Fibroblast of lung (primary cell): Measurements from ENCODE around the gene TIMM29. TPM values are rescaled to one million over a fixed set of nuclear protein-coding genes. Genes with fewer than 3 reads are reported as not detected.

Experiments
- DNase-seq, 2 donors: peaks; one replicate each; pipeline versions ENCODE4 v3.0.0 to v3.0.0-alpha.2; 2010; ENCODE audit warnings: low read depth in 2 of 2
- H2AFZ ChIP-seq: 2 replicates; pipeline ENCODE4 v1.5.1; 2012; ENCODE audit warnings: low read length, control low read depth, inconsistent platforms
- H3K27ac ChIP-seq: 2 replicates; pipeline ENCODE4 v1.5.1; 2011; ENCODE audit warnings: low read length, control low read depth; ENCODE audit not compliant: insufficient read depth
- H3K27me3 ChIP-seq: 2 replicates; pipeline ENCODE4 v1.5.1; 2011; ENCODE audit warnings: mild to moderate bottlenecking, low read length; ENCODE audit not compliant: control insufficient read depth, insufficient read depth
- H3K36me3 ChIP-seq: 2 replicates; pipeline ENCODE4 v1.5.1; 2011; ENCODE audit warnings: low read length; ENCODE audit not compliant: control insufficient read depth, insufficient read depth
- H3K4me1 ChIP-seq: 2 replicates; pipeline ENCODE4 v1.5.1; 2011; ENCODE audit warnings: low read length; ENCODE audit not compliant: control insufficient read depth, insufficient read depth; ENCODE audit errors: extremely low read depth
- H3K4me2 ChIP-seq: 2 replicates; pipeline ENCODE4 v1.5.1; 2011; ENCODE audit warnings: low read length, control low read depth; ENCODE audit not compliant: insufficient read depth; ENCODE audit errors: extremely low read depth
- H3K4me3 ChIP-seq, 4 experiments: fragments of 200-600 bp in 1 of 4; sonication (generic) in 1 of 4; replicated peaks in 1 of 4; 2 replicates each; pipeline ENCODE4 v1.5.1; 2011 to 2016; ENCODE audit warnings: low read length in 4 of 4, low read depth in 3 of 4, mild to moderate bottlenecking in 3 of 4, control low read depth in 2 of 4, inconsistent platforms in 1 of 4, mixed read lengths in 1 of 4; ENCODE audit not compliant: insufficient read depth in 1 of 4; ENCODE audit errors: control extremely low read depth in 1 of 4
- H3K79me2 ChIP-seq: 2 replicates; pipeline ENCODE4 v1.5.1; 2012; ENCODE audit warnings: mild to moderate bottlenecking, low read length, inconsistent platforms; ENCODE audit not compliant: control insufficient read depth, insufficient read depth
- H3K9ac ChIP-seq: 2 replicates; pipeline ENCODE4 v1.5.1; 2011; ENCODE audit warnings: mild to moderate bottlenecking, low read length, control low read depth; ENCODE audit not compliant: insufficient read depth
- H3K9me3 ChIP-seq: 2 replicates; pipeline ENCODE4 v1.5.1; 2012; ENCODE audit warnings: low read depth, low read length; ENCODE audit not compliant: control insufficient read depth, insufficient read depth
- H4K20me1 ChIP-seq: 2 replicates; pipeline ENCODE4 v1.5.1; 2011; ENCODE audit warnings: low read length; ENCODE audit not compliant: control insufficient read depth, insufficient read depth; ENCODE audit errors: extremely low read depth
- EZH2 ChIP-seq: IDR thresholded peaks from 2 replicates; pipeline ENCODE4 v1.5.1; 2012; ENCODE audit warnings: low read length, control low read depth, mild to moderate bottlenecking; ENCODE audit errors: missing control alignments
- polyA plus RNA-seq, 2 donors: library from polyadenylated mRNA; depleted of rRNA in 1 of 2; stranded (reverse) in 1 of 2; unstranded in 1 of 2; fragments of >200 nt; gene quantifications; 2 replicates each; pipeline ENCODE4 v1.2.1, GENCODE V29; 2011 to 2012; ENCODE audit warnings: missing spikeins in 1 of 2
- total RNA-seq: library from RNA; depleted of rRNA; stranded (reverse); fragments of >200 nt; gene quantifications from 2 replicates; pipeline ENCODE4 v1.2.1, GENCODE V29; 2014
- TF ChIP-seq, protein P1 (sequence below), 2 donors: IDR thresholded peaks in 1 of 2; conservative IDR thresholded peaks in 1 of 2; 1 replicate in 1 of 2; 2 replicates in 1 of 2; pipeline ENCODE4 v1.5.1; 2011 to 2012; ENCODE audit warnings: low read length in 2 of 2, control low read depth in 1 of 2, inconsistent platforms in 1 of 2, low read depth in 1 of 2, mild to moderate bottlenecking in 1 of 2

Gene TIMM29
- total and polyA plus RNA-seq, 2 donors (not counting 1 experiment from before 2014, with no cell fraction given) = 7.0 to 29.2 TPM

DNA sequence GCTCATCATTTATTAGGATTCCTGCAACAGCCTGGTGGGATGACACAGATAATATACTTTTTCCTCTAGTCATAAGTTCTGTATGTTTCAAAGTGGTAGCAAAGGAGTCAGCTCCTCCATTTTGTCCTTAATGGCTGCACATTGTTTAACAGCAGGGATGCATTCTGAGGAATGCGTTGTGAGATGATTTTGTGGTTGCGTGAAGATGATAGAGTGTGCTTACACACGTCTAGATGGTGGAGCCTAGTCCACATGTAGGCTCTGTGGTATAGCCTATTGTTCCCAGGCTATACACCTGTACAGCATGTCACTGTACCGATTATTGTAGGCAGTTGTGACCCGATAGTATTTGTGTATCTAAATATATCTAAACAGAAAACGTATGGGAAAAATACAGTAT lies 36.8 kb downstream of the TIMM29 start:
- no peak overlapping the region for H3K27ac ChIP-seq
- peaks cover 1% of the 10 kb centered on the region for H3K36me3 ChIP-seq
- DNase-seq = no peak
- no peaks in the 10 kb centered on the region for H3K27me3 ChIP-seq
- H3K9ac ChIP-seq = no peak overlapping the region
- H4K20me1 ChIP-seq = no peaks in the 10 kb centered on the region
- H3K4me2 ChIP-seq = no peak overlapping the region
- no peak overlapping the region for H3K4me3 ChIP-seq
- H2AFZ ChIP-seq = no peak overlapping the region
- no peaks in the 10 kb centered on the region for H3K4me1 ChIP-seq
- no peaks in the 10 kb centered on the region for H3K9me3 ChIP-seq
- no peak for TF ChIP-seq EZH2
- TF ChIP-seq, protein P1, sequence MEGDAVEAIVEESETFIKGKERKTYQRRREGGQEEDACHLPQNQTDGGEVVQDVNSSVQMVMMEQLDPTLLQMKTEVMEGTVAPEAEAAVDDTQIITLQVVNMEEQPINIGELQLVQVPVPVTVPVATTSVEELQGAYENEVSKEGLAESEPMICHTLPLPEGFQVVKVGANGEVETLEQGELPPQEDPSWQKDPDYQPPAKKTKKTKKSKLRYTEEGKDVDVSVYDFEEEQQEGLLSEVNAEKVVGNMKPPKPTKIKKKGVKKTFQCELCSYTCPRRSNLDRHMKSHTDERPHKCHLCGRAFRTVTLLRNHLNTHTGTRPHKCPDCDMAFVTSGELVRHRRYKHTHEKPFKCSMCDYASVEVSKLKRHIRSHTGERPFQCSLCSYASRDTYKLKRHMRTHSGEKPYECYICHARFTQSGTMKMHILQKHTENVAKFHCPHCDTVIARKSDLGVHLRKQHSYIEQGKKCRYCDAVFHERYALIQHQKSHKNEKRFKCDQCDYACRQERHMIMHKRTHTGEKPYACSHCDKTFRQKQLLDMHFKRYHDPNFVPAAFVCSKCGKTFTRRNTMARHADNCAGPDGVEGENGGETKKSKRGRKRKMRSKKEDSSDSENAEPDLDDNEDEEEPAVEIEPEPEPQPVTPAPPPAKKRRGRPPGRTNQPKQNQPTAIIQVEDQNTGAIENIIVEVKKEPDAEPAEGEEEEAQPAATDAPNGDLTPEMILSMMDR (conservative IDR thresholded peaks at IDR 0.05 in 1 of 2, IDR thresholded peaks at IDR 0.05 in 1 of 2; ENCODE audit: low read depth in 1 of 2, low read length in 2 of 2) = no peak
- H3K79me2 ChIP-seq = peaks cover 82% of the 10 kb centered on the region

GRCh38 chr19:10966809-10967208 lies 38.2 kb downstream of the TIMM29 start:
- H3K9me3 ChIP-seq = no peaks in the 10 kb centered on the region
- H3K27me3 ChIP-seq = no peaks in the 10 kb centered on the region
- H3K79me2 ChIP-seq = peaks cover 86% of the 10 kb centered on the region
- peaks cover 1% of the 10 kb centered on the region for H3K36me3 ChIP-seq
- no peak overlapping the region for H3K27ac ChIP-seq
- H3K9ac ChIP-seq = no peak overlapping the region
- TF ChIP-seq, protein P1 (conservative IDR thresholded peaks at IDR 0.05 in 1 of 2, IDR thresholded peaks at IDR 0.05 in 1 of 2; ENCODE audit: low read depth in 1 of 2, low read length in 2 of 2) = no peak
- TF ChIP-seq EZH2 = no peak
- no peak overlapping the region for H2AFZ ChIP-seq
- H4K20me1 ChIP-seq = no peaks in the 10 kb centered on the region
- no peak for DNase-seq
- H3K4me3 ChIP-seq = no peak overlapping the region
- no peaks in the 10 kb centered on the region for H3K4me1 ChIP-seq
- H3K4me2 ChIP-seq = no peak overlapping the region

DNA sequence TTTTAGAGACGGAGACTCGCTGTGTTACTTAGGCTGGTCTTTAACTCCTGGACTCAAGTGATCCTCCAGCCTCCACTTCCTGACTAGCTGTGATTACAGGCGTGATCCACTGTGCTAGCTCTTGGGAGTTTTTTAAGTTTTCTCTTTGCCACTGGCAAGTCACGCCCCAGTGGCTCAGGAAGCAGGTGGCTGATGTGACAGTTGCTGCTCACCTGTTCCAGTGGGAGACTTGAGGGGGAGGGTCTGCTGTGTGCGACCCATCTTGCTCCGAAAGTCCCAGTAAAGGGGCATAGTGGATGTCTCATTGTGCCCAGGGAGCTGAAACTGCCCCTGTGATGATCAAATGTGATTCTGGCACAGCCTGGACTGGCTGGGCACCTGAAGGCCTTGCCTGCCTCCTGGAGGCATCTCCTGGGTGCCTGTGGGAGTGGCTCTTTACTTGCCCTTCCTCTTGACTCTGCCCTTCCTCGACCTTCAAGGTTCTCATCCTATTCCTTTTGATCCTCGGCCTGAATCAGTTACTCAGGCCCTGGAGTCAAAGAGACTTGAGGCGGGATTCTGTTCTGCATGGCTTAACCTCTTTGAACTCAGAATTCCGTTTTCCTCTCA lies 40.0 kb downstream of the TIMM29 start:
- no peaks in the 10 kb centered on the region for H3K27me3 ChIP-seq

More for the DNA sequence above, 40.0 kb downstream of the TIMM29 start:
- H4K20me1 ChIP-seq = no peaks in the 10 kb centered on the region
- H3K4me2 ChIP-seq = no peak overlapping the region
- TF ChIP-seq, protein P1 (conservative IDR thresholded peaks at IDR 0.05 in 1 of 2, IDR thresholded peaks at IDR 0.05 in 1 of 2; ENCODE audit: low read depth in 1 of 2, low read length in 2 of 2) = no peak
- no peak for TF ChIP-seq EZH2
- no peak overlapping the region for H3K9ac ChIP-seq
- no peaks in the 10 kb centered on the region for H3K4me1 ChIP-seq
- peaks cover 1% of the 10 kb centered on the region for H3K36me3 ChIP-seq
- H3K4me3 ChIP-seq = no peak overlapping the region
- peaks cover 81% of the 10 kb centered on the region for H3K79me2 ChIP-seq
- no peak overlapping the region for H2AFZ ChIP-seq
- H3K9me3 ChIP-seq = no peaks in the 10 kb centered on the region
- DNase-seq = no peak
- no peak overlapping the region for H3K27ac ChIP-seq
